Fibroblast of skin of left biceps (primary cell): ENCODE data around the gene CLIC5.

Source experiments
- DNase-seq, 2 experiments: peaks; one replicate each; pipeline ENCODE4 v3.0.0-alpha.2; 2013; ENCODE audit warnings: low read depth in 2 of 2

Gene CLIC5

DNA sequence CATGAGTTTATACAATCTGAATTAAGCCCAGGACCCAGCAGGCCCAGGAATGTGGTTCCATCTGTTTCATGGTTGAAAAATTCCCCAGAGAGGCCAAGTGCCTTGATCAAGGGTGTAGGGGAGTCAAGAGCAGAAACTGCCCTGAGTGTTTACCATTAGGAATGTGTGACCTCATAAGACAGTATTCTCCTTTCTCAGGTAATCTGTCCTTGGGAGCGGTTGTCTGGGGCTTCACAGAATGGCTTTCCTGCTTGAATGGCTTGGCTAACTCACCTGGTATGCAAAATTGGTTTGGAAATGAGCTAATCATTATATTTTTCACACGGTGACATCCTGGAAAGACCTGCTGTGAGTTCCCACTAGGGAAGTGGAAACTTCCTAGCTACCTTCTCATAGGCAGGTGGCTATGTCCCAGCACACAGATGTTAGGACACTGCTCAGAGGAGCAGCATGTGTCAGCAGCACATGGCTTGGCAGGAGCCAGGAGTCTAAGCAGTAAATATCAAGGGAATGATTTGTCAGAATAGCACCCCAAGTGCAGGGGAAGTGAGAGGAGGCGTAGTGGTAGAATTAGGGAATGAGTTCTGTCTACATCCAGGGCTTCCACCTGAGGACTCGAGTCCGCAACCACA is 17.7 kb downstream of the CLIC5 start:
- no peak for DNase-seq

DNA sequence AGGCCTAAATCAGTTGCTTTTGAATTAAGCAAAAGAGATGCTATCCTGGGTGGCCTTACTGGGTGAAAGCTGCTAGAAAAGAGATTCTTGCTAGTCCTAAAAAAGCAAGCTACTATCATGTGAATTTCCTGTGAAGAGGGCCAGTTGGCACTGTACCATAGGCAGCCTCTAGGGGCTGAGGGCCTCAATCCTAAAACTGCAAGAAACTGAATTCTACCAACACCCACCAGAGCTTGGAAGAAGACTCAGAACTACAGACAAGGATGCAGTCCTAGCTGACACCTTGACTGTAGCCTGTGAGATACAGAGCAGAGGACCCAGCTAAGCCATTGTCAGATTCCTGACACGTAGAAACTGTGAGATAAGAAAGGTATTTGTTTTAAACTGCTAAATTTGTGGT is 24.5 kb downstream of the CLIC5 start:
- DNase-seq = no peak

DNA sequence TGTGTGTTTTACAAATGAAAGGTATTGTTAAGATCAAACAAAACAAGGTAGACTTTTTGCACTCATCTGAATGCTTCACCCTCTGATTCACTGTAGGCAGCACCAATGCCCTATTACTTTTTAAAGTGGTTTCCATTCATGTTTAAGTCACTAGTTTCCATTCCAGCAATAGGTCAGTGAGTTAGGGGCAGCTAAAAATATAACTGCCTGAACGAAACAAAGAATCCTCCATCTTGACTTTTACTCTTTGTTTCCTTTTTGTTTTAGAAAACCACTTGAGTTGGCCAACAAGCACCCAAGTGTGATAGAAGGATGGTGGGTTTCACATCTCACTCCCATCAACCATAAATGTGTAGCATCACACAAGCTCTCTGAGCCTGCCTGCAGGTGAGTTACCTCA is 25.5 kb downstream of the CLIC5 start:
- no peak for DNase-seq

DNA sequence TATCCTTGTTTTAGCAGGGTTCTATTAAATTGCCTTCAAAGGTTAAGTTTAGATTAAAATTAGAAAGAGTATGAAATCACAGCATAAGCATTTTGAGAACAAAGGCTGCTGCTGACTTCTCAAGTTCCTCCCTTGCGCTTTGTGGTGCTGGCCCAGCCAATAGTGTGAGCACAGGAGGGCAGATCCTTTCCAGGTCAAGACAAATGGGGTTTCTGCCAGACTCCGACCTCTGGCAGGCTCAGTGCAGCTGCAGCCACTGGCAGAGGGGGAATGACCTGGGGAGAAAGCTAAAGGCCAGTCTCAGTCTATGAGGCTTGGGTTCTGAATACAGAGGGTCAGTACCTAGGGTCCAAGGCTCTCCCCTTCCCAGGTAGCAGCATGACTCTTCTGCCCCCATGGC is 27.0 kb downstream of the CLIC5 start:
- no peak for DNase-seq

DNA sequence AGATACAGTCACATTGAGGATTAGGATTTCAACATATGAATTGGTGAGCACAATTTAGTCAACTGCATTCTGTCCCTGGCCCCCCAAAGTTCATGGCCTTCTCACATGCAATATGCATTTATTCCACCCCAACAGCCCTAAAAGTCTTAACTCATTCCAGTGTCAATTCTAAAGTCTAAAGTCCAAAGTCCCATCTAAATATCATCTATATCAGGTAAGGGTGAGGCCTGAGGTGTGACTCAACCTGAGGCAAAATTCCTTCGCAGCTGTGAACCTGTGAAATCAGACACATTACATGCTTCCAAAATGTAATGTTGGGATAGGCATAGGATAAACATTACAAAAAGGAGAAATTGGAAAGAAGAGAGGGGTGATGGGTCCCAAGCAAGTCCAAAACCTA is 27.8 kb downstream of the CLIC5 start:
- no peak for DNase-seq

DNA sequence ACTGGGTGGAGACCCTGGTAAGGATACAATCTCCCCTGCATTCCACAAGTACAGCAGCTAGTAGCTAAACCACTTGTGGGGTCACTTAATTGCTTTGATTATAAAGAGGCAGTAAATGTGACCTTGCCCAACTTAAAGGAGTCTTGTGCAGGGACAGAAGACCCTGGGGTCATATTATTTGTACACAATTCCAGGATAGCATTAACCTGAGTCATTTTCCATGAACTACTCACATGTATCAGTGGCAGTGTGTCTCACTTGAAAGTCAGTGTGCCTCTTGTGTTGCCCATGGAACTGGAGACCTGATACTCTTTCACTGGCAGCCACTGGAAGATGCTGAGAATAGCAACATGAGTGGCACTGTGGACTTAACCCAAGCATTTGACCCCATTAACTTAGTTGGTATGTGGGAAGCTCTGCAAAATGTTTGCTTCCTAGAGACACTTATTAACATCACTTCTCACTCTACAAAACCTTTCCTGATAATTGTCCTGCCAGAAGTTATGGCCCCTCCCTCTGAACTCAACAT is 28.9 kb downstream of the CLIC5 start:
- DNase-seq = no peak

DNA sequence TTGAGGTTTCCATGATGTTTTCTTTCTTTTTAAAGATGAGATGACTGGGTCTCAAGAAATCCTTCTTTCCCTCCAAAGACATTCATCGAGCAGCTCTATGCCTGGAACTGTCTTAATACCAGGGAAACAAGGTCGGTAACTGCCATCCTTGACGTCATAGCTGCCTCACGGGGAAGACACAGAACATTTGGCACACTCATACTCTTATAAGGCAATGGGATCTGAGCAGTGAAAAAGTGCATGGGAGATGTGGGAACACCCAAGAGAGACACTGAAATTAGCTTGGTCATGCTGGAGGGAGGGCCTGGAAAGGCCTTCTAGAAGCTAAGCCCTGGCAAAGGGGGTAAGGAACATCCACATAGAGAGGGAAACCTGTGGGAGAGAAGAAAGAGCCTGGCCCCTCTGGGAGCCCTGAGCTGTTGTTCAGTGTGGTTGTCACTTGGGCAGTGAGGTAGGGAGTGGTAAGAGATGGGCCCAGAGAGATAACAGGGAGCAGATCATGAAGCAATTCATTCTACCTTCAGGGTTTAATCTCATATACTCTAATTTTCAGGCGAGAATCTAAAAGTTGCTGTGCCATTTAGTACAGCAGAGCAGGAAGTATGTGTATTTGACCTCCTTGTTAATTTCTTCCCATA is 30.8 kb downstream of the CLIC5 start:
- no peak for DNase-seq

DNA sequence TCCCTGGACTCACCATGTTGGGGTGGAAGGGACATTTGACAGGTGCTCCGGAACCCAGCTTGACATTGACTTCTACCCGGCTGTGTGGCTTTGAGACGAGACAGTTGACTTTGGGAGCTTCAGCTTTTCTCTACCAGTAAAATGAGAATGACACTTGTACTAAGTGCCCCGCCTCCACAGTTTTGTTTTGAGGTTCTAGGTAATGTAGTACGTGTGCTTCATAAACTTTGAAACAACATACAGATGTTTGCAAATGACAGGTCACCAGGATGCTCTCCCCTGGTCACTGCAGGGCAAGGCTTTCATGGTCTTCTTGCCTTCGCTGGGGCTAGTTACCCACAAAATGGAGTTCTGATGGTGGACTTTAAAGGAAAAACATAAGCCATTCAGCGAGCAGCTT is 31.3 kb downstream of the CLIC5 start:
- DNase-seq = no peak

DNA sequence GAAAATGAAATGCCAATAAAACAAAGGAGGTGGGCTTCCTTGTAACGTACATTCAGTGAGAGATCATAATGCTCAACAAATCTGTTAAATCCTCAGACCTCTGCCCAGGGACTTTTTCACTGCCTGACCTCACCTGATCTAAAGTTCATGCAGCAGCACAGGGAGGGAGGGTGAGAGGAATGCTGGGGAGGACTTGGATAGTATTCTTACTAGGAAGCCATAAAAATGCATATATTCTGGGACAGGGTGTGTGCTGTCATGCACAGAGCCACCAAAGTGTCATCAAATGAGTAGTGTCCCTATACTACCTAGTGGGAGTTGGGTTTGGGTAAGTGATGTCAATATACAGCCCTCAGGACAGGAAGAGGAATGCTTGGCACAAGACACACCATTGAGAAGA is 32.6 kb downstream of the CLIC5 start:
- DNase-seq = no peak

DNA sequence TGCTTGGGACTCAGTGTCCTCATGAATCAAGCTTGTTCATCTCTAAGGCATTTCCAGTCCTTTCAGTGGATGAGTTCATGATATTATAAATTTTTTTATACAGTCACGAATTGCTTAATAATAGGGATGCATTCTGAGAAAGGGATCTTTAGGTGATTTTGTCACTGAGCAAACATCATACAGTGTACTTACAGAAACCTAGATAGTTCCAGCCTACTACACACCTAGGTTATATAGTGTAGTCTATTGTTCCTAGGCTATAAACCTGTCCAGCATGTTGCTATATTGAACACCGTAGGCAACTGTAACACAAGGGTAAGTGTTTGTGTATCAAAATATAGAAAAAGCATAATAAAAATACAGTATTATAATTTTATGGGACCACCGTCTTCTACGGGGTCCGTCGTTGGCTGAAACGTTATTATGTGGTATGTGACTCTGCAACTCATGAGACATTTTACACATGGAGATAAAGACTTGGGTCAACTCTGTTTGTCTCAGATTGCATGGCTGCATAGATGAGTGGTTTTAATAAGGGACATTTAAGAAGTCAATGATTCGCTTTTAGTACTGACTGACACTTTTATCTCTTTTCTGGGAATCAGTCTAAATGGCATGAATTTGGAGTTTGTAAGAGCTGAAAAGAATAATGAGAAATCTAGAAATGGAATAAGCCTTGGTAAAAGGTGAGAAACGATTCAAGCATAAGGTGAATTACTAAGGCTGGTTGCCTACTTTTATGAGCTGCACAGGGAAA is 33.2 kb downstream of the CLIC5 start:
- DNase-seq = no peak

DNA sequence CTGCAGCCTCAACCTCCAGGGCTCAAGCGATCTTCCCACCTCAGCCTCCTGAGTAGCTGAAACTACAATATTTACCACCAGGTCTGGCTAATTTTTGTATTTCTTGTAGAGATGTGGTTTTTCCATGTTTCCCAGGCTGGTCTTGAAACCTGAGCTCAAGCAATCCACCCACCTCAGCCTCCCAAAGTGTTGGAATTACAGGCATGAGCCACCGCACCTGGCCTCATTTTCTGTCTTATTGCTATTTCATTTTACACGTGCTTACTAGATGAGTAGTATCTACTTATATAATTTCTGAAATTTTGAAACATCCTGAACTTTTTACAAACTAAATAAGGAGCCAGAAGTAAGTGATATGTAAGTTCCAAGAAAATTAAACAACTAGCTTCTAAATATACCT is 34.6 kb downstream of the CLIC5 start:
- no peak for DNase-seq

DNA sequence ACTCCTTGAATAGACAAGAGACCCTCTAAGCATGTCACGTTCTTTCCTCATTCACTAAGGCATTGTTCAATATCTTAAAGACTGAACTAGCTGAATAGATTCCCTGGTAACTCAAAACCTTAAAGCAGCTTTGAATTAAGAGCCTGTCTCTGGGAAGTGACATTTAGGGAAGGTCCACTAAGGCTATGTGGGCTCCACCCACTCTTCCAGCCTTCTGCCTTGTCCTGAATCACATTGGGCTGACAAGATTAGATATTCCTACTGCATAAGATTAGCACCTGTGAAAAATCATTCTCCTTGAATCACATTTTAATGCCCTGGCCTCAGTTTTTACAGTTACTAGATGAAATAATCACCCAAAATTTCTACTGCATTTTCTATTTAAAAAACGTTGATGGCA is 36.3 kb downstream of the CLIC5 start:
- no peak for DNase-seq

DNA sequence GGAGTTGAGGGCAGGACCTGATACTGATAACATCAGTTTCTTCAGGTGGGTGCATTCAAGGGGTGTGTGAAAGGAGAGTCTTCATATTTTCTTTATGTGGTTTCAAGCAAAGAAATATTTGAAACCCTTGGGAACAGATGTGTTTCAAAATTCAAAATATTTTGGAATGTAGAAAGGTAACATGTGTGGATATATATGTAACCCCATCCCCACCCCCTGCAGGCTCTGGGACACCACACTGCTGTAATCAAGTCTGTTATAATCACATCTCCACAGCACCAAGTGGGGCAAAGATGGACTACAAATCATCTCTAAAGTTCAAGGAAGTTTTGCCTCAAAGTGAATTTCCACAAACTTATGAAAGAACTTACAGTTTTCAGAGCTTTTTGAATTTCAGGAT is 41.1 kb downstream of the CLIC5 start:
- no peak for DNase-seq

DNA sequence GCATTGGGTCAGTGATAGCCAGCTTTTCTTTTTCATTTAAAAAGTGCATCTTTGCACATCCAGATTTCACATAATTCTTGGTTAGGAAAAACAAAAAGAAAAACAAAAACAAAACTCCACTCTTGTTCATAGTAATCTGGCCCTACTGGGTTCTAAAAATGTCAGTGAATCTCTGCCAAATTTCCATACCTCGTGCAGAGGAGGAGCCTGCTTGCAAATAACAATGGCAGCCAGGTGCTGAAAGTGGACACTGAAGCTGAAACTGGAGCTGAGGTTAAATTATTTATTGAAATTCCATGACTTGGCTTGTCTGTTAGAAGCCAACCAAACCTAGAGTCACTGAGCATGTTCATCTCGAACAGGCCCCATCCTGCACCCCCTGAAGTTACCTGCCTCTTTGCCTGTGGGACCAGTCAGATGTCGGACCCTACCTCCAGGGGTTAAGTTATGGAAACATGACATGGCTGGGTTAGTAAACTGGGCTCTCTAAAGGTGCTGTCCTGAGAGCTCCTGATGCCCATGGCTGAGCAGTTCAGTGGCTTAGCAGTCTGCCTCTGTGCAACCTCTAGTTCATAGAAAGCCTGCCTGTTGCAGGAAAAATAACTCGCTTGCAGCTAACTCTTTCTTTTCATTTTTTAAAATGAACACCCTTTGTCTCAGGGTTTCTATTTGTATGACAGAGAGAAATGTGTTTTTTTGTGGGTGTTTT is 42.7 kb downstream of the CLIC5 start:
- DNase-seq = no peak

DNA sequence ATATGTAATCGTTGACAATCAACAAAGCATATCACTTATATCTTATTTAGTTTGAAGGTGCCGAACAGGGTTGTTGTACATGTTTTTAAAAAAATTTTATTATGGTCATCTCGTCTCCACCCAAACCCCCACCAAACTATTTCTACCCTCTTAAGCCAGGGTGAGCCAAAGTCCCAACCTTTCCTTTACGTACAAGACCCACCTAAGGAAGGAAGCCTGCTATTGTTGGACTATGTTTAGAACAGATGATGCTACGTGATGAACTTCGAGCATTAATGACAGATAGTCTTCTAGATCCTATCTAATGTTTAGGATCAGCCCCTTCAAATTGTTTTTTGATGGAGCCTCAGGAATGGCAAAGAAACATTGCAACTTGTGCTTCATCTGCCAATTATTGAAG is 44.4 kb downstream of the CLIC5 start:
- no peak for DNase-seq

DNA sequence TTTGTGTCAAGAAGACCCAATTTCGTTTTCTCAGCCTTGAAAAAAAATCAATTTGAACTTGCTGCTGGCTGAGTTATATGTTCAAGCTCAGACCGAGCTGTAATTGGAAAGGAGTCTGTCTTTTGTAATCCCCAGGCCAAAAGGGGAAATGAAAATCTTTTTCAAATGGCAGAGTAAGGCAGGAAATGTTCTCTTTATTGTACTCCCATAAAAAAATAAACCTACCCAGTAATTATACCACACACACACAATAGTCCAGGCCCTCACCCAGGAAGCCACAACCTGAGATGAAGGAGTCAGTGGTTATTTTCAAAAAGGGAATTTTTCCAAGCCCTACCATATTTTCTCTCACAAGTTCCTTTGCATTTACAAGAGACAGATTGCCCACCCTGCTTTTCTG is 45.3 kb downstream of the CLIC5 start:
- DNase-seq = no peak

DNA sequence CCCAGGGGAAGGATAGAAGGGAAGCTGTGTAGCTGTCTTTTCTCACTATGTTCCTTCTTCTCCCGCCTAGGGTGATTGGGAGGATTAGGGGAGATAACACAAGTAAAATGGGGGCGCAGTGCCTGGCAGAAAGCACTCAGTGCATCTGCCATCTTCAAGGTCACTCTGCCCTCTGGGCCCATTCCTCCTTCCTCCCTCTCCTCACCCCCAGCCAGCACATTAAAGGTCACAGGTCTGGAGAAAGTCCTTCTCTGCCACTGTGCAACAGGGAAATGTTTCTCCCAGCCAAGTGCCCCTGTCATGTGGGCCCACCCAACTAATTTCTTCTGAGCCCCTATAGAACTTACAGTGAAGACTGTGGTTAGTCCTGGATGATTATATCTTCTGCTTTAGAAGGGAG is 45.8 kb downstream of the CLIC5 start:
- no peak for DNase-seq

DNA sequence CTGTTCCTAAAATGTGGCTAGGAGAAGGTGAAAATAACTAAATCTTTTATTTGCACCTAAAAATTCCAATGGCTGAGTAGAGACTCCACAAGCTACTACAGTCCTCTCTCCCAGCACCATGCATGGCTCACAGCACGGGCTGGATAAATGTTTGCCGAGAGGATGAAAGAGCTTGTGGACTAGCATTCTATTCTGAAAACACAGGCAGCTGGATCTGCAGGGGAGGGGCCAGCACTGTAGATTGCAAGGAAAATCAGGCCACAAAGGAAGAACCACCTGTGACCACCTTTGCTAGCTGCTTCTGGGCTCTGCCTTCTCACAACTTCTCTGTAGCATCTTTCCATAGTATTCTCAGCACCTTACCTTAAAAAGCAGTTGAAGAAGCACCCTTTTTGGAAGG is 46.6 kb downstream of the CLIC5 start:
- DNase-seq = no peak

DNA sequence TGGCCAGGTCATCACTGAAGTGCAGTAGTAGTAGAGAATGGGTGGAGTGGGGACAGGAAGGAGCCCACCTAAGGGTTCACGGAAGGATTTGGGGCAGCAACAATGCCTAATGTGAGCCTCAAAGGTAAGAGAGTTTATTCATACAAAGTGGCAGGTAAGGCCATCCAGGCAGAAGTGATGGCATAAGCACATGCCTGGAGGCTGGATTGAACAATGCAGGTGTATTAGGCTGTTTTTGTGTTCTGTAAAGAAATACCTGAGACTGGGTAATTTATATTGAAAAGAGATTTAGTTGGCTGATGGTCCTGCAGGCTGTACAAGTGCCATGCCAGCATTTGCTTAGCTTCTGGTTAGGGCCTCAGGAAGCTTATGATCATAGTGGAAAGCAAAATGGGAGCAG is 48.3 kb downstream of the CLIC5 start:
- no peak for DNase-seq

DNA sequence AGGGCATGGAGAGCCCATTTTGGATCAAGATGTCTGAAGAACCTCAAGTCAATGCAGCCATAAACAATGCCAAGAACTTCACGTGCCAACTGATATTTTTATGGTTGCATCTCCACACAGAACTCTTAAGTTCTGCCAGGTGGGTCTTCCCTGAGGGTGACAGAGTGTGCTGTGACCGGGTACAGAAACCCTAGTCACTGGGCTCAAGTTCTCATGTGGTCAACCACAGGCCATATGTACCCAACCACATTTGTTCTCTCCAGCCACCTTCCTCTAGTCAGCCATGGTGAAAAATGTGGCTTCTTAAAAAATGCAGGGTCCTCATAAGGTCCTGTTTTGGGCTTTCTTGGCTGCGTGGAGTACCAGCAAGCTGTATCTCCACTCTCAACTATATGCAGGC is 48.9 kb downstream of the CLIC5 start:
- no peak for DNase-seq

DNA sequence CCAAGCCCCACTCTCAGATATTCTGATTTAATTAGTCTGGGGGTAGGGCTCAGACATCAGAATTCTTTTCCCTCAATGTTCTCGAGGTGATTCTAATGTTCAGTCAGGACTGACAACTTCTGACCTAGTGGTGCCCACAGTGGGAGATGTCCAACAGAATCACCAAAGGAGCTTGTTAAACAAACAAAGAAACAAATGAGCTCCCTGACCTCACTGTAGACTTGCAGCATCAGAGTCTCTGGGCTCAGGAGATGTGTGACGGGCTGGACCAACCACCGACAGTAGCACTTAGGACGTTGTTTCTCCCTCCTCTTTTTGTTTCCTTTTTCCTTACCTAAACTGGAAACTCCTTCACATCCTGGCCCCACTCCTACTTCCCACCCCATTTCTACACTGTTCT is 49.3 kb downstream of the CLIC5 start:
- no peak for DNase-seq

DNA sequence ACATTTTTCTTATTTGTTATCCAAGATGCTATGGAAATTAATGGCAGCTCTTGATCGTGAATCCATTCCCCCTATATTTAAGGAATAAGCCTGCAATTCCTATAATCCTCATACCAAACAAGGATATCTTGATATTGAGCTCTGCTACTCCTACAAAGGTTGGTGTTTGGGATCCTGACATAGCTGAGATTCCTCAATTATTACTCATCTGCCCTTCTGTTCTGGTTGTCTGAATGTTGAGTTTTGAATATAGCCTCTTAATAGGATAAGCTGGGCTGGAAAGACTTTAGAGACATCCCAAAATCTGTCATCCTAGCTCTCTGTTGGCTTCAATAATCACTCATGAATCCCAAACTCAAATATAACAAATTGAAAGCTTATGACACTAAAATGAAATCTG is 49.9 kb downstream of the CLIC5 start:
- DNase-seq = peak; percentile 68 to 78

DNA sequence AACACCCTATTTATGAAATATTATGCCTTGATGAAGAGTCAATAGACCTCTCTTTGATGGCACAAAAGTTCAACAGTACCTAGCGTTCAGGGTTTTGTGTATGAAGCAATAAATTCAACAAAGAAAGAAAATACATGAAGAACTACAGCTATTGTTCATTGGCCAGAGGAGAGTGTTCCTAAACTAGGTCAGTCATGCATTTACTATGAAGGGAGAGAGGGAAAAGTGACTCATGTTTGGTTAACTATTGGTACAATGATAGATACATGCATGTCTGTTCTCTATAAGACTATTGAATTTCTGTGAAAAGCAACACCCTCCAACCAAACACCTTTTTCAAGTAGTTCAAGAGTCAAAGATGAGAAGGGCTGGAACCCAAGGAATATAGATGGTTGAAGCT is 50.7 kb downstream of the CLIC5 start:
- DNase-seq = no peak
